Body of pancreas (tissue), 4 donors: ENCODE measurements around the gene TTC23L. TPM values are rescaled to one million over a fixed set of nuclear protein-coding genes. Genes with fewer than 3 reads are reported as not detected.

Experiments used
- ATAC-seq: fragments of 150-250 bp; one replicate; pipeline ENCODE4 v1.9.1; 2016
- DNase-seq, 4 donors: peaks; one replicate each; pipeline ENCODE4 v3.0.0-alpha.2; 2019
- H3K27ac ChIP-seq, 4 donors: fragments of 200-600 bp; sonication (generic); 1 replicate in 3 of 4; 2 replicates in 1 of 4; pipeline versions ENCODE4 v1.5.1 to v1.6.1; 2016 to 2019; ENCODE audit warnings: mild to moderate bottlenecking in 1 of 4, mixed read lengths in 1 of 4, moderate library complexity in 1 of 4
- H3K27me3 ChIP-seq, 2 donors: fragments of 200-600 bp; sonication (generic); one replicate each; pipeline ENCODE4 v1.6.0; 2016; ENCODE audit warnings: mild to moderate bottlenecking in 1 of 2
- H3K36me3 ChIP-seq, 2 donors: fragments of 200-600 bp; sonication (generic); replicated peaks in 1 of 2; 2 replicates each; pipeline ENCODE4 v1.5.1; 2016; ENCODE audit warnings: low read depth in 2 of 2; ENCODE audit not compliant: insufficient read depth in 1 of 2
- H3K4me1 ChIP-seq: fragments of 200-600 bp; sonication (generic); one replicate; pipeline ENCODE4 v1.6.0; 2016
- H3K4me3 ChIP-seq, 2 donors: fragments of 200-600 bp; sonication (generic); 1 replicate in 1 of 2; 2 replicates in 1 of 2; pipeline ENCODE4 v1.5.1; 2016 to 2019
- H3K9me3 ChIP-seq, 3 donors: fragments of 200-600 bp; sonication (generic); 1 replicate in 2 of 3; 2 replicates in 1 of 3; pipeline ENCODE4 v1.5.1; 2016
- POLR2A ChIP-seq, 3 donors: fragments of 450-650 bp; IDR thresholded peaks; one replicate each; pipeline ENCODE4 v1.6.1; 2016; ENCODE audit warnings: antibody characterized with exemption in 3 of 3, mild to moderate bottlenecking in 2 of 3
- WGBS, 2 donors: methylation state at CpG; one replicate each; pipeline ENCODE4 v1.1.5; 2017; 5-methylcytosine and 5-hydroxymethylcytosine counted together
- intact Hi-C: fragments of 100-400 bp; cut with DNase I; formaldehyde crosslinking; loops from one replicate; pipeline ENCODE4 v1.15.1; 2023
- total RNA-seq, 2 donors: library from RNA; depleted of rRNA; stranded (reverse); fragments of >200 nt; gene quantifications; one replicate each; pipeline ENCODE4 v1.1.0, GENCODE V29; 2016
- TF ChIP-seq, protein P1 (sequence below), 7 experiments: fragments of 450-650 bp in 4 of 7; fragments of 200-600 bp in 3 of 7; sonication (generic) in 3 of 7; IDR thresholded peaks; one replicate each; pipeline ENCODE4 v1.5.1; 2016 to 2019; ENCODE audit warnings: antibody characterized with exemption in 7 of 7

The TTC23L gene
- total RNA-seq, 2 donors from 2014 or later, result 1.3 TPM; not detected in 1

DNA sequence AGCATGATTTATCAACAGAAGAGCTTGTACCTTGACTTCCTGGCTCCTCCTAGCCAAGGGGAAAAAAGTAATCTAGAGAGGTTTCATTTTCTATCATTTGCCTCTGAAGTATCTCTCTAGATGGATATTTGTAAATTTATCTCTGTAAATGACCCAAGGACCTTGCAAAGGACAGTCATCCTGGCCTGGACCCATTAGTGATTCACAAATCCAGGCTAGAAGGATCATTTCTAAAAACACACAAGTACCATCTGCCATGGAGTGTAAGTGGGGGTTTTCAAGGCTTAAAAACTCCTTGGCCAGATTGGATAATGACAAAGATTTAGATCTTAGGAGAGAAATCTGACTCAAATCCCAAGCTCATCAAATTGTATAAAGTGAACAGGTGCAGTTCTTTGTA lies 8.1 kb downstream of the TTC23L start:
- DNase-seq (no peak), ATAC-seq (no peak)
- Histone ChIP-seq H3K27me3 (no peaks in the 10 kb centered on the region), H3K9me3 (no peaks in the 10 kb centered on the region), H3K4me1 (no peaks in the 10 kb centered on the region), H3K36me3 (no peaks in the 10 kb centered on the region), H3K4me3 (no peak overlapping the region), H3K27ac (no peak overlapping the region)
- no peak for TF ChIP-seq POLR2A (IDR thresholded peaks at IDR 0.05)
- intact Hi-C loops, result no loop called here

- DNase-seq, result no peak
- H3K36me3 ChIP-seq, result no peaks in the 10 kb centered on the region
- H3K4me3 ChIP-seq, result no peak overlapping the region
- H3K9me3 ChIP-seq, result no peaks in the 10 kb centered on the region
- intact Hi-C loops, result no loop called here
- H3K27me3 ChIP-seq, result no peaks in the 10 kb centered on the region
- ATAC-seq, result no peak
- no peak overlapping the region for H3K27ac ChIP-seq
- H3K4me1 ChIP-seq, result no peaks in the 10 kb centered on the region
- WGBS, 2 donors, result 95% methylated on average over 4 of the region's 4 CpGs
- TF ChIP-seq POLR2A (IDR thresholded peaks at IDR 0.05), result no peak
- TF ChIP-seq, protein P1, sequence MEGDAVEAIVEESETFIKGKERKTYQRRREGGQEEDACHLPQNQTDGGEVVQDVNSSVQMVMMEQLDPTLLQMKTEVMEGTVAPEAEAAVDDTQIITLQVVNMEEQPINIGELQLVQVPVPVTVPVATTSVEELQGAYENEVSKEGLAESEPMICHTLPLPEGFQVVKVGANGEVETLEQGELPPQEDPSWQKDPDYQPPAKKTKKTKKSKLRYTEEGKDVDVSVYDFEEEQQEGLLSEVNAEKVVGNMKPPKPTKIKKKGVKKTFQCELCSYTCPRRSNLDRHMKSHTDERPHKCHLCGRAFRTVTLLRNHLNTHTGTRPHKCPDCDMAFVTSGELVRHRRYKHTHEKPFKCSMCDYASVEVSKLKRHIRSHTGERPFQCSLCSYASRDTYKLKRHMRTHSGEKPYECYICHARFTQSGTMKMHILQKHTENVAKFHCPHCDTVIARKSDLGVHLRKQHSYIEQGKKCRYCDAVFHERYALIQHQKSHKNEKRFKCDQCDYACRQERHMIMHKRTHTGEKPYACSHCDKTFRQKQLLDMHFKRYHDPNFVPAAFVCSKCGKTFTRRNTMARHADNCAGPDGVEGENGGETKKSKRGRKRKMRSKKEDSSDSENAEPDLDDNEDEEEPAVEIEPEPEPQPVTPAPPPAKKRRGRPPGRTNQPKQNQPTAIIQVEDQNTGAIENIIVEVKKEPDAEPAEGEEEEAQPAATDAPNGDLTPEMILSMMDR (IDR thresholded peaks at IDR 0.05), result no peak
Observed at GRCh38 chr5:34847552-34847951, 8.6 kb downstream of the TTC23L start.

DNA sequence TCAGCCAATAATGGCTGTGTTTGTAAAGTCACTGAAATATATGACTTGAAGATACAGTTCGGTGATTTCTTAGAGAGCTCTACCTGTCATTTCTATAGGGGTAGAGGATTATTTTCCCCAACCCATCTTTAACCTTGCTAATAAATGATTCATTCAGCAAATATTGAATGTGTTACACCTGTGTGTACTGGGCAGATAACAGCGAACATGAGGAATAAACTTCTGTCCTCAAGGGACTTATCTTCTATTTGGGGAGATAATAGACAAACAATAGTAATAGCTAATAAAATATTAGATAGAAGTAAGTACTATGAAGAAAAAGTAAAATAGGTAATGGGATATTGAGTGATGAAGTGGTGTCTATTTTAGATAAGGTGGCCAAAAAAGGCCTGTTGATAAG lies 9.3 kb downstream of the TTC23L start:
- H3K9me3 ChIP-seq, result no peaks in the 10 kb centered on the region
- no peaks in the 10 kb centered on the region for H3K4me1 ChIP-seq
- DNase-seq (no peak), ATAC-seq (no peak)
- no peaks in the 10 kb centered on the region for H3K27me3 ChIP-seq
- no peaks in the 10 kb centered on the region for H3K36me3 ChIP-seq
- H3K4me3 ChIP-seq, result no peak overlapping the region
- no peak for TF ChIP-seq POLR2A (IDR thresholded peaks at IDR 0.05)
- TF ChIP-seq, protein P1 (IDR thresholded peaks at IDR 0.05), result no peak
- no peak overlapping the region for H3K27ac ChIP-seq
- 60 to 65% methylated on average over 2 of the region's 2 CpGs for WGBS, 2 donors
- intact Hi-C loops, result no loop called here

DNA sequence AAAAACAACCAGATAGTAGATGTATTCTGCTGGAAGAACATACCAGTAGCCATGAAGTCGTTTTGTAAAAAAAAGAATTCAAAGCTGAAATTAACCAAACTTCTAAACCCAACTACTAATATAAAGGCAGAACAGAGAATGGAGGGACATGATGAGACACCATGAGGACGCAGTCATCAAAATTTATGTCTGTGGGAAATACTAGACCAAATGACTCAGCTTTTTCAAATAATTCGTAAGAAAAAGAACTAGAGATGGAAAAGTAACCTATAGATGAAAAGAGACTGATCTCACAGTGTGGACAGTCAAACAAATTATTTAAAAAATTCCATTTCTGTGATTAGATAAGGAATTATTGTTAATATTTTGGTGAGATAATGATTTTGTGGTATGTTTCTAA lies 10.3 kb downstream of the TTC23L start:
- WGBS, 2 donors, result 78 to 79% methylated on average over 3 of the region's 3 CpGs
- Histone ChIP-seq H3K27ac (no peak overlapping the region), H3K27me3 (no peaks in the 10 kb centered on the region), H3K4me1 (no peaks in the 10 kb centered on the region), H3K4me3 (no peak overlapping the region), H3K36me3 (no peaks in the 10 kb centered on the region), H3K9me3 (no peaks in the 10 kb centered on the region)
- TF ChIP-seq, protein P1 (IDR thresholded peaks at IDR 0.05), result no peak
- TF ChIP-seq POLR2A (IDR thresholded peaks at IDR 0.05), result no peak
- DNase-seq (no peak), ATAC-seq (no peak)
- intact Hi-C loops, result no loop called here

DNA sequence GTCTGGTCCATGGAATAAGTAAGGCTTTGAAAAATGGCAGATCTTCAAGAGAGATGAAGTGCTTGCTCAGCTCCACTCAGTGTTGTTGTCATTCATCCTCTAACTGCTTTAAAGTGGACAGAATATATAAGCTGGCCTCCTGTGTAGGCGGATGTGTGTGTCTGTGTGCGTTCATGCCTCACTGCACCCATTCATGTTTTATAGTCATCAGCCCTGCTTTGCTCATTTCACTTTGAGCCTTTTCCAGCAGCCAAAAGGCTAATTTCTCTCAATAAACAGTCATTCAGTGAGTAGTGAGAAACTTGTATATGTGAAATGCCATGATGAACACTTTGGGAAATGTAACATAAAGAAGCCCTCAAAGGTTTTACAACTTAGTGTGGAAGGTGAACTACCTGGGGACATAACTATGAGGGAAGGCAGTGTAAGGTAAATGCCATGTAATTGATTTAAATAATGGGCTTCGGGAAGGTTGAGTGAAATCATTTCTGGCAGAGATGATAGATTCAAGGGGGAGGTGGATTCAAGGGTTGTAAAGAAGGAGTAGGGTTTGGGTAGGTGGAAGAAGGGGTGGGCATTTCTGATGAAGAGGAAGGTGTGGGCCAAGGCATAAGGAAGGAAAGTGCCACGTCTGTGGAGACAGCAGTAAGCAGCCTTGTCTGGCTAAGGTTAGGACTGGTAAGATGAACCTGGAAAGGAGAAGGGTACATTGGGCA lies 15.7 kb downstream of the TTC23L start:
- intact Hi-C loops, result no loop called here
- no peak for DNase-seq
- H3K4me3 ChIP-seq, result no peak overlapping the region
- no peaks in the 10 kb centered on the region for H3K27me3 ChIP-seq
- no peak overlapping the region for H3K27ac ChIP-seq
- no peaks in the 10 kb centered on the region for H3K9me3 ChIP-seq
- no peaks in the 10 kb centered on the region for H3K4me1 ChIP-seq
- ATAC-seq, result no peak
- 70 to 72% methylated on average over 4 of the region's 4 CpGs for WGBS, 2 donors
- no peaks in the 10 kb centered on the region for H3K36me3 ChIP-seq
- TF ChIP-seq, protein P1 (IDR thresholded peaks at IDR 0.05), result no peak
- no peak for TF ChIP-seq POLR2A (IDR thresholded peaks at IDR 0.05)
